ENCODE data around the gene GCC2. TPM values are rescaled to one million over a fixed set of nuclear protein-coding genes. Genes with fewer than 3 reads are reported as not detected.
"Not testable (repeated sequence)": the region's sequence is repeated elsewhere in the genome, so short reads cannot be mapped to it uniquely, and the experiment has no call there.

Gene GCC2
- polyA plus RNA-seq, 5 donors: 31.4 to 73.0 (median 62.3) TPM

DNA sequence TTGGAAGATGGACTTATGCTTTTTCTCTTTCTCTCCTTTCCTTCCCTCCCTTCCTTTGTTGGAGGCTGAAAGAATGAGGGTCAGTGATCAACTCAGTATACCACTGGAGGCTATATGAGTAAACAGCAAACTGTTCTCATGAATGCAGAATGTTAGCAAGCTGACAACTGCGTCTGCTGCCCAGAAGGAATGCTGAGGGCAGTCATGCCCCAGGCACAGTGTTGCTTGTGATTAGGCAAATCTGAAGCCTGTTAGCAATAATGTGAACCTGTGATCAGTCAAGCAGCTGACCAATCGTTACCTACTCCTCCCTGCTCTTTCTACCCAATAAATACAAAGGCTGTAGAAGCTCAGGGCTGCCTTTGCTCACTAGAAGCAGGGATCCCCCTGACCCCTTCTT lies 107.6 kb downstream of the GCC2 start:
- not testable (repeated sequence) for DNase-seq

Other genes with a start within 250 kb of the GCC2 start
- under 1 TPM in 1 of 5 donors, not detected in 4; 0.21 TPM for gene SULT1C3, start 209.2 kb upstream of the GCC2 start, polyA plus RNA-seq (ENCODE audit: insufficient read depth in 1 of 5, insufficient read length in 5 of 5, low replicate concordance in 1 of 5)
- gene SULT1C2, start 160.3 kb upstream of the GCC2 start, polyA plus RNA-seq (ENCODE audit: insufficient read depth in 1 of 5, insufficient read length in 5 of 5, low replicate concordance in 1 of 5): 10 to 100 TPM; 20.1 to 30.4 (median 29.8) TPM
- 10 to 100 TPM; 50.0 to 89.4 (median 69.8) TPM for gene SULT1C4, start 71.3 kb upstream of the GCC2 start, polyA plus RNA-seq (ENCODE audit: insufficient read depth in 1 of 5, insufficient read length in 5 of 5, low replicate concordance in 1 of 5)
- gene LIMS1, start 85.3 kb downstream of the GCC2 start, polyA plus RNA-seq (ENCODE audit: insufficient read depth in 1 of 5, insufficient read length in 5 of 5, low replicate concordance in 1 of 5): 10 to 100 TPM; 47.1 to 79.7 (median 66.3) TPM

Measured in right lung (tissue), 5 donors.